ENCODE measurements around the gene VAPB.

DNA sequence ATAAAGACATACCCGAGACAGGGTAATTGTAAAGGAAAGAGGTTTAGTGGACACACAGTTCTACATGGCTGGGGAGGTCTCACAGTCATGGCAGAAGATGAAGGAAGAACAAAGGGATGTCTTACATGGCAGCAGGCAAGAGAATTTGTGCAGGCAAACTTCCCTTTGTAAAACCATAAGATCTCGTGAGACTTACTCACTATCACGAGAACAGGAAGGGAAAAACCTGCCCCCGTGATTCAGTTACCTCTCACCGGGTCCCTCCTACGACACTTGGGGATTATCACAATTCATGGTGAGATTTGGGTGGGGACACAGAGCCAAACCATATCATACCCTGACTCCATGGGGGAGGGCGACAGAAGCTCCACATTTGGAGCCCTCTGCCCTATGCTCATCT lies 7.4 kb upstream of the VAPB start:
- no peak for TF ChIP-seq POLR2A (IDR thresholded peaks at IDR 0.05)
- TF ChIP-seq, protein P1, sequence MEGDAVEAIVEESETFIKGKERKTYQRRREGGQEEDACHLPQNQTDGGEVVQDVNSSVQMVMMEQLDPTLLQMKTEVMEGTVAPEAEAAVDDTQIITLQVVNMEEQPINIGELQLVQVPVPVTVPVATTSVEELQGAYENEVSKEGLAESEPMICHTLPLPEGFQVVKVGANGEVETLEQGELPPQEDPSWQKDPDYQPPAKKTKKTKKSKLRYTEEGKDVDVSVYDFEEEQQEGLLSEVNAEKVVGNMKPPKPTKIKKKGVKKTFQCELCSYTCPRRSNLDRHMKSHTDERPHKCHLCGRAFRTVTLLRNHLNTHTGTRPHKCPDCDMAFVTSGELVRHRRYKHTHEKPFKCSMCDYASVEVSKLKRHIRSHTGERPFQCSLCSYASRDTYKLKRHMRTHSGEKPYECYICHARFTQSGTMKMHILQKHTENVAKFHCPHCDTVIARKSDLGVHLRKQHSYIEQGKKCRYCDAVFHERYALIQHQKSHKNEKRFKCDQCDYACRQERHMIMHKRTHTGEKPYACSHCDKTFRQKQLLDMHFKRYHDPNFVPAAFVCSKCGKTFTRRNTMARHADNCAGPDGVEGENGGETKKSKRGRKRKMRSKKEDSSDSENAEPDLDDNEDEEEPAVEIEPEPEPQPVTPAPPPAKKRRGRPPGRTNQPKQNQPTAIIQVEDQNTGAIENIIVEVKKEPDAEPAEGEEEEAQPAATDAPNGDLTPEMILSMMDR (IDR thresholded peaks at IDR 0.05) = no peak
